Natural killer cell (primary cell): ENCODE measurements around the gene GALNT9. TPM values are rescaled to one million over a fixed set of nuclear protein-coding genes. Genes with fewer than 3 reads are reported as not detected.

Experiments
- ATAC-seq, 3 donors: fragments of 150-1000 bp in 2 of 3; fragments of 200-7000 bp in 1 of 3; cut with Tn5 transposase; 1 replicate in 1 of 3; 2 replicates in 2 of 3; pipeline ENCODE4 v1.10.0; 2021; ENCODE audit warnings: mild to moderate bottlenecking in 2 of 3, moderate library complexity in 2 of 3
- DNase-seq, 2 donors: peaks; one replicate each; pipeline versions ENCODE4 v3.0.0 to v3.0.0-alpha.2; 2013 to 2021; ENCODE audit warnings: mixed read lengths in 1 of 2
- H3K27ac ChIP-seq: one replicate; pipeline ENCODE4 v1.5.1; 2013; ENCODE audit warnings: mild to moderate bottlenecking, low read length
- H3K27me3 ChIP-seq: one replicate; pipeline ENCODE4 v1.6.1; 2013; ENCODE audit warnings: low read length; ENCODE audit not compliant: control insufficient read depth, insufficient read depth
- H3K36me3 ChIP-seq: one replicate; pipeline ENCODE4 v1.6.1; 2013; ENCODE audit warnings: low read length; ENCODE audit not compliant: control insufficient read depth, insufficient read depth
- H3K4me1 ChIP-seq: one replicate; pipeline ENCODE4 v1.6.1; 2013; ENCODE audit warnings: low read length; ENCODE audit not compliant: control insufficient read depth, insufficient read depth
- H3K4me3 ChIP-seq: one replicate; pipeline ENCODE4 v1.5.1; 2013; ENCODE audit warnings: low read length
- H3K9me3 ChIP-seq: one replicate; pipeline ENCODE4 v1.6.1; 2013; ENCODE audit warnings: low read length; ENCODE audit not compliant: control insufficient read depth, insufficient read depth
- H3K27ac Mint-ChIP-seq, 2 donors: one replicate each; pipeline ENCODE4 v1.8.0; 2022; ENCODE audit warnings: mild to moderate bottlenecking in 2 of 2, mixed read lengths in 2 of 2, moderate library complexity in 1 of 2
- H3K27me3 Mint-ChIP-seq, 2 donors: one replicate each; pipeline ENCODE4 v1.8.0; 2022; ENCODE audit warnings: low read depth in 2 of 2, mixed read lengths in 2 of 2
- H3K36me3 Mint-ChIP-seq: one replicate; pipeline ENCODE4 v1.8.0; 2022; ENCODE audit warnings: mixed read lengths
- H3K4me1 Mint-ChIP-seq, 2 donors: one replicate each; pipeline ENCODE4 v1.8.0; 2022; ENCODE audit warnings: mixed read lengths in 2 of 2
- H3K4me3 Mint-ChIP-seq: one replicate; pipeline ENCODE4 v1.8.0; 2022; ENCODE audit warnings: mild to moderate bottlenecking, moderate library complexity, mixed read lengths
- H3K9me3 Mint-ChIP-seq, 2 donors: one replicate each; pipeline ENCODE4 v1.8.0; 2022; ENCODE audit warnings: mixed read lengths in 2 of 2
- WGBS: methylation state at CpG from one replicate; pipeline ENCODE4 v1.1.7; 2013; ENCODE audit warnings: missing lambda C conversion rate; ENCODE audit not compliant: insufficient coverage; 5-methylcytosine and 5-hydroxymethylcytosine counted together
- intact Hi-C: fragments of 100-400 bp; cut with micrococcal nuclease; formaldehyde crosslinking; loops from one replicate; pipeline ENCODE4 v1.14.2; 2022
- total RNA-seq, 4 donors: library from RNA; stranded (reverse); fragments of 120-200 nt in 1 of 4; gene quantifications; one replicate each; pipeline versions ENCODE4 v1.2.3 to v1.2.4, GENCODE V29; 2013 to 2022
- TF ChIP-seq, protein P1 (sequence below): fragments of 200-600 bp; IDR thresholded peaks from one replicate; pipeline ENCODE4 v1.8.0; 2022; ENCODE audit warnings: antibody characterized with exemption

The GALNT9 gene
- total RNA-seq, 3 donors from 2014 or later (not counting 1 experiment from before 2014, with no cell fraction given), result not detected

DNA sequence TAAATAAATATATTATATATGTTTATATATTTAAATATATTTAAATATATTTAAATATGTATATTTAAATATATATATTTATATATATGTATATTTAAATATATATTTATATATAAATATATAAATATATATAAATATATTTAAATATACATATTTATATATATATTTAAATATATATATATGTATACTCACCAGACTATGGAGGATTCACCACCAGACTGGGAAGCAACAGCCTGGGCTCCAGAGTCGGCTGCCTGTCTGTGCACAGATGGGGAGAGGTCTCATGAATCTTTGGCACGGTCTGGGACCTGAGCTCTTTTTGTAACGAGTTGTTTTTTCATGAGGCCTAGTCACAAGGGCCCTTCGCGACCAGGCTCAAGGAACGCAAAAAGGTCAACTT, 163.8 kb downstream of the GALNT9 start:
- ATAC-seq, result no peak

DNA sequence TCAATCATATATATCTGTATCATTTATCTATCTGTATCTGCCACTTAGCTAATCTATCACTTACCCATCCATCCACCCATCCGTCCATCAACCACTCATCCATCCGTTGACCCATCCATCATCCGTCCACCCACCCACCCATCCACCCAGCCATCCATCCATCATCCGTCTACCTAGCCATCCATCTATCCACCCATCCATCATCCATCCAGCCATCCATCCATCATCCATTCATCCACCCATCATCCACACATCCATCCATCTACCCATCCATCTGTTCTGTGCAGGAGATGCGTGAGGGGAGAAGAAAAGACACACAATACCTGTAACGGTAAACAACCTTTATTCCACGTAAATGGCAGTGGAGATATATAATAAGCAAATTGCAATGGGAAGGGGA, 165.0 kb downstream of the GALNT9 start:
- WGBS, result 96% methylated on average over 5 of the region's 7 CpGs
- ATAC-seq (no peak), DNase-seq (no peak)
- Histone ChIP-seq H3K36me3 (no peaks in the 10 kb centered on the region), H3K27me3 (no peaks in the 10 kb centered on the region), H3K27ac (no peak overlapping the region), H3K4me1 (peaks cover 20% of the 10 kb centered on the region), H3K4me3 (no peak overlapping the region), H3K9me3 (no peaks in the 10 kb centered on the region)
- intact Hi-C loops, result no loop called here
- peaks cover 3 to 9% of the 10 kb centered on the region in 2 donors for H3K9me3 Mint-ChIP-seq
- H3K36me3 Mint-ChIP-seq, result no peaks in the 10 kb centered on the region
- peaks cover 0 to 10% of the 10 kb centered on the region in 2 donors for H3K4me1 Mint-ChIP-seq
- H3K4me3 Mint-ChIP-seq, result no peak overlapping the region
- TF ChIP-seq, protein P1, sequence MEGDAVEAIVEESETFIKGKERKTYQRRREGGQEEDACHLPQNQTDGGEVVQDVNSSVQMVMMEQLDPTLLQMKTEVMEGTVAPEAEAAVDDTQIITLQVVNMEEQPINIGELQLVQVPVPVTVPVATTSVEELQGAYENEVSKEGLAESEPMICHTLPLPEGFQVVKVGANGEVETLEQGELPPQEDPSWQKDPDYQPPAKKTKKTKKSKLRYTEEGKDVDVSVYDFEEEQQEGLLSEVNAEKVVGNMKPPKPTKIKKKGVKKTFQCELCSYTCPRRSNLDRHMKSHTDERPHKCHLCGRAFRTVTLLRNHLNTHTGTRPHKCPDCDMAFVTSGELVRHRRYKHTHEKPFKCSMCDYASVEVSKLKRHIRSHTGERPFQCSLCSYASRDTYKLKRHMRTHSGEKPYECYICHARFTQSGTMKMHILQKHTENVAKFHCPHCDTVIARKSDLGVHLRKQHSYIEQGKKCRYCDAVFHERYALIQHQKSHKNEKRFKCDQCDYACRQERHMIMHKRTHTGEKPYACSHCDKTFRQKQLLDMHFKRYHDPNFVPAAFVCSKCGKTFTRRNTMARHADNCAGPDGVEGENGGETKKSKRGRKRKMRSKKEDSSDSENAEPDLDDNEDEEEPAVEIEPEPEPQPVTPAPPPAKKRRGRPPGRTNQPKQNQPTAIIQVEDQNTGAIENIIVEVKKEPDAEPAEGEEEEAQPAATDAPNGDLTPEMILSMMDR, result no peak
- no peak overlapping the region for H3K27ac Mint-ChIP-seq
- H3K27me3 Mint-ChIP-seq, result peaks cover 0 to 3% of the 10 kb centered on the region in 2 donors

More for the DNA sequence above, 163.8 kb downstream of the GALNT9 start:
- intact Hi-C loops, result no loop called here
- 98% methylated on average over 6 of the region's 6 CpGs for WGBS
- H3K4me3 Mint-ChIP-seq, result no peak overlapping the region
- Histone ChIP-seq H3K9me3 (no peaks in the 10 kb centered on the region), H3K4me1 (peaks cover 20% of the 10 kb centered on the region), H3K27ac (no peak overlapping the region), H3K36me3 (no peaks in the 10 kb centered on the region), H3K27me3 (no peaks in the 10 kb centered on the region), H3K4me3 (no peak overlapping the region)
- TF ChIP-seq, protein P1, result no peak
- H3K4me1 Mint-ChIP-seq, result peaks cover 0 to 10% of the 10 kb centered on the region in 2 donors
- H3K9me3 Mint-ChIP-seq, result peaks cover 3 to 9% of the 10 kb centered on the region in 2 donors
- no peak overlapping the region for H3K27ac Mint-ChIP-seq
- H3K27me3 Mint-ChIP-seq, result peaks cover 0 to 3% of the 10 kb centered on the region in 2 donors
- no peak for DNase-seq
- no peaks in the 10 kb centered on the region for H3K36me3 Mint-ChIP-seq

DNA sequence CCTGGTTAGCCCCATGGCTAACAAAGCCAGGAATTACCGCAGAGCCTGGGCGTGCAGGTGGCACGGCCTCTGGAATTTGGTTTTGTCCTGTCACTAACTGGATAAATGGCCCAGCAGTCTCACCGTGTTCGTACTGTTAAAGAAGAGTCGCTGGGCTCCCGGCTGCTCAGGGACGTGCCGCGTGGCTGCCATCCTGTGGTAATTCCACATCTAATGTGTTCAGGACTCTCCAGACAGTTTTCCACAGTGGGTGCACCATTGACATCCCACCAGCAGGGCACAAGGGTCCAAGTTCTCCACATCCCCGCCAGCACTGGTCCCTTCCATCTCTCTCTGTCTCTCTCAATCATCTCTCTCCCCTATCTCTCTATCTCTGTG, 165.5 kb downstream of the GALNT9 start:
- ATAC-seq (no peak), DNase-seq (no peak)
- peaks cover 20% of the 10 kb centered on the region for H3K4me1 ChIP-seq
- WGBS, result 81% methylated on average over 11 of the region's 11 CpGs
- intact Hi-C loops, result no loop called here
- Mint-ChIP-seq H3K27ac (no peak overlapping the region), H3K4me1 (peaks cover 0 to 10% of the 10 kb centered on the region in 2 donors), H3K27me3 (peaks cover 0 to 3% of the 10 kb centered on the region in 2 donors), H3K4me3 (no peak overlapping the region), H3K36me3 (no peaks in the 10 kb centered on the region), H3K9me3 (peaks cover 3 to 9% of the 10 kb centered on the region in 2 donors)
- H3K27ac ChIP-seq, result no peak overlapping the region
- H3K4me3 ChIP-seq, result no peak overlapping the region
- TF ChIP-seq, protein P1, result no peak
- H3K36me3 ChIP-seq, result no peaks in the 10 kb centered on the region
- no peaks in the 10 kb centered on the region for H3K9me3 ChIP-seq
- no peaks in the 10 kb centered on the region for H3K27me3 ChIP-seq
